SU-DHL-6 (cell line): ENCODE measurements around the gene CSF2RB.

Experiments
- H2AFZ ChIP-seq: fragments of 200-600 bp; sonication (generic); 2 replicates; pipeline ENCODE4 v1.6.1; 2014; ENCODE audit warnings: low read depth, mild to moderate bottlenecking, moderate library complexity, mixed read lengths, antibody characterized with exemption, low read length; ENCODE audit not compliant: severe bottlenecking
- H3F3A ChIP-seq: fragments of 200-600 bp; shearing (Covaris generic); 2 replicates; pipeline ENCODE4 v1.6.0; 2016; ENCODE audit warnings: antibody characterized with exemption, mild to moderate bottlenecking; ENCODE audit not compliant: insufficient read depth
- H3K27ac ChIP-seq: fragments of 200-600 bp; sonication (generic); 2 replicates; pipeline ENCODE4 v1.5.1; 2016; ENCODE audit warnings: low read depth, mild to moderate bottlenecking, low read length, moderate library complexity, mixed read lengths
- H3K27me3 ChIP-seq: fragments of 200-600 bp; sonication (generic), shearing (Covaris generic); 2 replicates; pipeline ENCODE4 v1.6.0; 2014; ENCODE audit warnings: mild to moderate bottlenecking, low read length
- H3K36me3 ChIP-seq: fragments of 200-600 bp; sonication (generic); 2 replicates; pipeline ENCODE4 v1.6.1; 2014; ENCODE audit warnings: mild to moderate bottlenecking, low read length, mixed read lengths
- H3K4me2 ChIP-seq: fragments of 300-600, 200-600 bp; shearing (Covaris generic), sonication (generic); 2 replicates; pipeline ENCODE4 v1.6.0; 2014; ENCODE audit warnings: low read length, low read depth, mild to moderate bottlenecking; ENCODE audit not compliant: poor library complexity, severe bottlenecking
- H3K4me3 ChIP-seq: fragments of 200-600 bp; sonication (generic); 2 replicates; pipeline ENCODE4 v1.5.1; 2014; ENCODE audit warnings: antibody characterized with exemption, low read length, mild to moderate bottlenecking, mixed read lengths; ENCODE audit not compliant: insufficient read depth, poor library complexity, severe bottlenecking
- H3K79me2 ChIP-seq: fragments of 200-600 bp; sonication (generic); 2 replicates; pipeline ENCODE4 v1.6.1; 2014; ENCODE audit warnings: mild to moderate bottlenecking, low read length, moderate library complexity; ENCODE audit not compliant: insufficient read depth
- H3K9ac ChIP-seq: fragments of 200-600 bp; sonication (generic); 2 replicates; pipeline ENCODE4 v1.7.0; 2014; ENCODE audit warnings: mild to moderate bottlenecking, low read length
- H3K9me2 ChIP-seq: fragments of 200-600 bp; sonication (generic); replicated peaks from 2 replicates; pipeline ENCODE4 v1.6.1; 2014; ENCODE audit warnings: low read length; ENCODE audit not compliant: insufficient read depth
- H3K9me3 ChIP-seq: fragments of 200-600 bp; sonication (generic); 2 replicates; pipeline ENCODE4 v1.6.1; 2014; ENCODE audit warnings: low read length, mixed read lengths; ENCODE audit not compliant: insufficient read depth
- H4K20me1 ChIP-seq: fragments of 200-600 bp; sonication (generic); 2 replicates; pipeline ENCODE4 v1.6.1; 2014; ENCODE audit warnings: low read depth, mild to moderate bottlenecking, antibody characterized with exemption, low read length, moderate library complexity, mixed read lengths
- CTCF ChIP-seq: fragments of 200-600 bp; sonication (generic); IDR thresholded peaks from one replicate; pipeline ENCODE4 v1.5.1; 2017; ENCODE audit warnings: antibody characterized with exemption, mild to moderate bottlenecking, low read length, moderate library complexity; ENCODE audit not compliant: insufficient read depth, poor library complexity, severe bottlenecking
- EZH2phosphoT487 ChIP-seq: fragments of 200-600 bp; sonication (generic), shearing (Covaris generic); conservative IDR thresholded peaks from 2 replicates; pipeline ENCODE4 v1.6.1; 2018; ENCODE audit warnings: mild to moderate bottlenecking, antibody characterized with exemption, low read length, moderate library complexity, mixed read lengths

Gene CSF2RB

DNA sequence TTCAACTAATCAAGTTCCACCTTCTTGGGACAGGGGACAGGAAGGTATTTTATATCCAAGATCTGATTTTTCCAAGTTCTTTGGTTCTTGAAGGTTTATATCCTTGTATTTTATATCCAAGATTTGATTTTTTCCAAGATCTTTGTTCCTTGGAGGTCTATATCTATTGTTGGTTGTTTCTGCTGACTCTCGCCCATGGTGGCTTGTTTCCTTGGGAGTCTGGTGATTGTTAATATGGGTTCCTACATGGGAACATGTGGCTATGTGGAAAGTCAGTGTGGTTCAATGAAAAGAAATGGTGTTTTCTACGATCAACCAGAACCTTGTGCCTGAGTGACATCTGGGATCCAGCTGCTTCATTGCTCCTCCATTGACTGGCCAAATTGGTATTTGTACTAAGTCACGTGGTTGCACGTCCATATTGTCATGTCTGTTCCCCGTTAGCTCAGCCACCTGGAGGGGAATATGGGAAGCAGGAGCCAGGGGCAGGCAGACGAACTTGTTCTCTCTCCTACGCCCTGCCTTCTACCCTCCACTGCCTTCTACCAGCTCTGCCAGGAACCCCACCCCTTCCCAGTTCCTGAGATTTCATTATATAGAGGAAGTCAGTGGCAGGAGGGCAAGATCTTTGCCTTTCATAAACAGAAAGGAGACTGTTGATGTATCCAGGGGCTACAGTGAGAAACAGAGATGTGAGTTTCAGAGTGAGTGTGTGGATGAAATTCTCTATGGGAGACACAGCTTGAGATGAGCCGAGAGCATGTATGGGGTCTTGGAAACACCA is 11.1 kb upstream of the CSF2RB start:
- Histone ChIP-seq H3K4me3 (no peak overlapping the region), H3K27ac (no peak overlapping the region), H3K9me2 (no peaks in the 10 kb centered on the region), H3K27me3 (no peaks in the 10 kb centered on the region), H3K36me3 (no peaks in the 10 kb centered on the region), H2AFZ (no peak overlapping the region), H3K4me2 (no peak overlapping the region), H3K9me3 (no peaks in the 10 kb centered on the region), H3K9ac (no peak overlapping the region), H3K79me2 (no peaks in the 10 kb centered on the region), H3F3A (no peaks in the 10 kb centered on the region), H4K20me1 (no peaks in the 10 kb centered on the region)
- no peak for TF ChIP-seq CTCF
- no peak for TF ChIP-seq EZH2phosphoT487

- Histone ChIP-seq H4K20me1 (no peaks in the 10 kb centered on the region), H2AFZ (no peak overlapping the region), H3K9me2 (no peaks in the 10 kb centered on the region), H3K4me2 (no peak overlapping the region), H3K27me3 (no peaks in the 10 kb centered on the region), H3K27ac (no peak overlapping the region), H3K79me2 (no peaks in the 10 kb centered on the region), H3K9me3 (no peaks in the 10 kb centered on the region), H3K36me3 (no peaks in the 10 kb centered on the region), H3K4me3 (no peak overlapping the region), H3K9ac (no peak overlapping the region), H3F3A (no peaks in the 10 kb centered on the region)
- TF ChIP-seq CTCF: no peak
- TF ChIP-seq EZH2phosphoT487: no peak
Measured at GRCh38 chr22:36904260-36904880, 9.1 kb upstream of the CSF2RB start.

DNA sequence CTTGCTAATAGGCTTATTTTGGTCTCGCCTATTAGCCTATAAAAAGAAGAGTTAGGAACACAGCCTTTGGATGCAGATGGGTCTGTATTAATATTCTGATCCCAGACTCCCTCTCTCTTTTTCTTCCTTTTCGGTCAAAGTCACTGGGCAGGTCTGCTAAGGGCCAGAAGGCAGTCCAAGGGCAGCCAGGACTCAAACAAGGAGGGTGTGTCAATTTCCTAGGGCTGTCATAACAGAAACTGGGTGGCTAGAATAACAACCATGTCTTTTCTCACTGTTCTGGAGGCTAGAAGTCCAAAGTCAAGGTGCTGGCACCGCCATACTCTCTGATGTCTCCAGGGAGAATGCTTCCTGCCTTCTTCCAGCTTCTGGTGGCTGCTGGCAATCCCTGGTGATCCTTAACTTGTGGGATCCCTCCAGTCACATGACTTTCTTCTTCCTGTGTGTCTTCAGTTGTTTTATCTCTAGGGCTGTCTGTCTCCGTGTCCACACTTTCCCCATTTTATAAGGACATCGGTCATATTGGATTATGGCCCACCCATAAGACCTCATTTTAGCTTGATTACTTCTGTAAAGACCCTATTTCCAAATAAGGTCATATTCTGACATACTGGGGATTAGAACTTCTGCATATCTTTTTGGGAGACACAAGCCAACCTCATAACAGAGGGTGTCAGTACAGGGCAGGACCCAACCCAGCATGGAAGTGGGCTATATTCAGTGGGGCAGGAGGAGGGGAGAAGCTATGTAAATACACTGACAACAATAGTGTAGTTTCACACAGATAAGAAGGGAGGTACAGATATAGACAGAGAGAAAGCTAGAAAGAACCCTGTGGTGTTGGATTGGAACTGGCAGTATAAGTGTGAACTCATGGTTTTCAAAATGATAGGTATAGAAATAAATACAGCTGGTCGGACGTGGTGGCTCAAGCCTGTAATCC is 5.9 kb upstream of the CSF2RB start:
- no peaks in the 10 kb centered on the region for H3K27me3 ChIP-seq
- no peaks in the 10 kb centered on the region for H3F3A ChIP-seq
- no peaks in the 10 kb centered on the region for H3K79me2 ChIP-seq
- TF ChIP-seq EZH2phosphoT487 (no peak), CTCF (no peak)
- H2AFZ ChIP-seq: no peak overlapping the region
- H3K36me3 ChIP-seq: no peaks in the 10 kb centered on the region
- no peaks in the 10 kb centered on the region for H3K9me2 ChIP-seq
- H3K27ac ChIP-seq: no peak overlapping the region
- H3K4me2 ChIP-seq: no peak overlapping the region
- no peak overlapping the region for H3K9ac ChIP-seq
- H3K9me3 ChIP-seq: no peaks in the 10 kb centered on the region
- no peaks in the 10 kb centered on the region for H4K20me1 ChIP-seq
- H3K4me3 ChIP-seq: no peak overlapping the region
